ENCODE results near the gene TYRO3.
A peak's percentile ranks its signal among the peaks of the same experiment; 100 is the strongest.
"Not testable (repeated sequence)": the region's sequence is repeated elsewhere in the genome, so short reads cannot be mapped to it uniquely, and the experiment has no call there.

The TYRO3 gene

DNA sequence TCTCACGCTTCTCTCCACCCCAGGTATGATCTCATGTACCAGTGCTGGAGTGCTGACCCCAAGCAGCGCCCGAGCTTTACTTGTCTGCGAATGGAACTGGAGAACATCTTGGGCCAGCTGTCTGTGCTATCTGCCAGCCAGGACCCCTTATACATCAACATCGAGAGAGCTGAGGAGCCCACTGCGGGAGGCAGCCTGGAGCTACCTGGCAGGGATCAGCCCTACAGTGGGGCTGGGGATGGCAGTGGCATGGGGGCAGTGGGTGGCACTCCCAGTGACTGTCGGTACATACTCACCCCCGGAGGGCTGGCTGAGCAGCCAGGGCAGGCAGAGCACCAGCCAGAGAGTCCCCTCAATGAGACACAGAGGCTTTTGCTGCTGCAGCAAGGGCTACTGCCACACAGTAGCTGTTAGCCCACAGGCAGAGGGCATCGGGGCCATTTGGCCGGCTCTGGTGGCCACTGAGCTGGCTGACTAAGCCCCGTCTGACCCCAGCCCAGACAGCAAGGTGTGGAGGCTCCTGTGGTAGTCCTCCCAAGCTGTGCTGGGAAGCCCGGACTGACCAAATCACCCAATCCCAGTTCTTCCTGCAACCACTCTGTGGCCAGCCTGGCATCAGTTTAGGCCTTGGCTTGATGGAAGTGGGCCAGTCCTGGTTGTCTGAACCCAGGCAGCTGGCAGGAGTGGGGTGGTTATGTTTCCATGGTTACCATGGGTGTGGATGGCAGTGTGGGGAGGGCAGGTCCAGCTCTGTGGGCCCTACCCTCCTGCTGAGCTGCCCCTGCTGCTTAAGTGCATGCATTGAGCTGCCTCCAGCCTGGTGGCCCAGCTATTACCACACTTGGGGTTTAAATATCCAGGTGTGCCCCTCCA is 19.1 kb downstream of the TYRO3 start:
- DNase-seq: no peak

DNA sequence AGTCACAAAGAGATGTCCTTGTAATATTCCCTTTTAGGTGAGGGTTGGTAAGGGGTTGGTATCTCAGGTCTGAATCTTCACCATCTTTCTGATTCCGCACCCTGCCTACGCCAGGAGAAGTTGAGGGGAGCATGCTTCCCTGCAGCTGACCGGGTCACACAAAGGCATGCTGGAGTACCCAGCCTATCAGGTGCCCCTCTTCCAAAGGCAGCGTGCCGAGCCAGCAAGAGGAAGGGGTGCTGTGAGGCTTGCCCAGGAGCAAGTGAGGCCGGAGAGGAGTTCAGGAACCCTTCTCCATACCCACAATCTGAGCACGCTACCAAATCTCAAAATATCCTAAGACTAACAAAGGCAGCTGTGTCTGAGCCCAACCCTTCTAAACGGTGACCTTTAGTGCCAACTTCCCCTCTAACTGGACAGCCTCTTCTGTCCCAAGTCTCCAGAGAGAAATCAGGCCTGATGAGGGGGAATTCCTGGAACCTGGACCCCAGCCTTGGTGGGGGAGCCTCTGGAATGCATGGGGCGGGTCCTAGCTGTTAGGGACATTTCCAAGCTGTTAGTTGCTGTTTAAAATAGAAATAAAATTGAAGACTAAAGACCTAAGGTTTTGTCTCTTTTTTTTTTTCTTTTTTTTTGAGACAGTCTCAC is 19.8 kb downstream of the TYRO3 start:
- DNase-seq: no peak

DNA sequence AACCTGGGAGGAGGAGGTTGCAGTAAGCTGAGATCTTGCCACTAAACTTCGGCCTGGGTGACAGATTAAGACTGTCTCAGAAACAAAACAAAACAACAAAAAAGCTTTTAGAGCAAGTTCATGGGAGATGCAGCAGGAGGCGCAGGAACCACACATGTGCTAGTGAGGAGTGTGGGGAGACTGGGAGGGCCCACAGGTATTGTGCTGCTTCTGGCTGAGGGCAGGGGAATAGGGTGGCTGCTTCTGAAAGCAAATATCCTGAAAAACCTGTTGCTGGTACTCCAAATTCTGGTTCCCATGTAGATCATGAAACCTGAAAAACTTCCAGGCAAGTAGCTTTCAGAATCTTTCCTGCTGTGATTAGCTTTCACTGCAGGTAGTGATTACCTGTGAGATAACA is 22.1 kb downstream of the TYRO3 start:
- no peak for DNase-seq

GRCh38 chr15:41583795-41584194 is 24.8 kb downstream of the TYRO3 start:
- no peak for DNase-seq

- no peak for DNase-seq
Measured at GRCh38 chr15:41584636-41585126, 25.7 kb downstream of the TYRO3 start.

- peak; percentile 66 for DNase-seq
Measured at GRCh38 chr15:41585127-41586047, 26.4 kb downstream of the TYRO3 start.

GRCh38 chr15:41586531-41587282 is 27.7 kb downstream of the TYRO3 start:
- not testable (repeated sequence) for DNase-seq

DNA sequence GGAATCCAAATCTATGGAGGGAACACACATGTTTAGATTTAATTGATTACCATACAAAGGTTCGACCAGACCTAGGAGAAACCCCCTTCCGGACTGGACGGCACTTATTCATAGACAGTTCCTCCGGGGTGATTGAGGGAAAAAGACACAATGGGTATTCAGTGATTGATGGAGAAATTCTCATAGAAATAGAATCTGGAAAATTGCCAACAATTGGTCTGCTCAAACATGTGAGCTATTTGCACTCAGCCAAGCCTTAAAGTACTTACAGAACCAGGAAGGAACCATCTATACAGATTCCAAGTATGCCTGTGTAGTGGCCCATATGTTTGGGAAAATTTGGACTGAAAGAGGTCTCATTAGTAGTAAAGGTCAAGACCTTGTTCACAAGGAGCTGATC is 30.0 kb downstream of the TYRO3 start:
- DNase-seq: not testable (repeated sequence)

DNA sequence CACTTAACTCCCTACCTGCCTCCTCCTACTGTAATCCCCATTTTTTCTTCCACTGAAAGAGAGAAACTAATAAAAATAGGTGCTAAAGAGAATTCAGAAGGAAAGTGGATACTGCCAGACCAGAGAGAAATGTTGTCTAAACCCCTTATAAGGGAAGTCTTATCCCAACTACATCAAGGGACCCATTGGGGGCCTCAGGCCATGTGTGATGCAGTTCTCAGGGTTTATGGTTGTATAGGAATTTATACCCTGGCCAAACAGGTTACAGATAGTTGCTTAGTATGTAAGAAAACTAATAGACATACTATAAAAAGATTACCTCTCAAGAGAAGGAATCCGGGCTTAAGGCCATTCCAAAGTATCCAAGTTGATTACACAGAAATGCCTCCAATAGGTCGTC is 30.6 kb downstream of the TYRO3 start:
- DNase-seq: not testable (repeated sequence)

GRCh38 chr15:41591217-41591616 is 32.2 kb downstream of the TYRO3 start:
- not testable (repeated sequence) for DNase-seq

GRCh38 chr15:41592718-41593117 is 33.7 kb downstream of the TYRO3 start:
- DNase-seq: not testable (repeated sequence)

- no peak for DNase-seq
Measured at GRCh38 chr15:41594801-41595746, 36.1 kb downstream of the TYRO3 start.

GRCh38 chr15:41596972-41597371 is 38.0 kb downstream of the TYRO3 start:
- DNase-seq: no peak

GRCh38 chr15:41597787-41598186 is 38.8 kb downstream of the TYRO3 start:
- DNase-seq: no peak

DNA sequence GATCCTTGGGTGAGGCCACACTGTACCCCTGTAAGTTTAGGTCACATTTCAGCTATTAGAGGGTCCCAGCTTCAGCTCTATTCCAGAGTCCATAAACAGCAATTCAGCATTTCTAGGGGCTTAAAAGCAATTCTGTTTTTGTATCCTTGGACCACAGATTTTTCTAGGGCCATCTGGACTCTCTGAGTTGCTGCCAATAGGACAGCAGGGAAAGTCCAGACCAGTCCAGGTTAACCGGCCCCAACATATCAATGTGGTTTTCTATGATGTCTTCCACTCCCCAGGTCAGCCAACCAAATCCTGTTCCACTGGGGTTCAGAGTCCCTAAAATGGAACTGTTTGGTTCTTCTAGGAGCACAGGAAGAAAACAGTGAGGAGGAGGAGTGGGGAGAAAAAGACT is 40.0 kb downstream of the TYRO3 start:
- no peak for DNase-seq

GRCh38 chr15:41603411-41603935 is 44.5 kb downstream of the TYRO3 start:
- no peak for DNase-seq

GRCh38 chr15:41603941-41604911 is 45.2 kb downstream of the TYRO3 start:
- peak; percentile 87 for DNase-seq

DNA sequence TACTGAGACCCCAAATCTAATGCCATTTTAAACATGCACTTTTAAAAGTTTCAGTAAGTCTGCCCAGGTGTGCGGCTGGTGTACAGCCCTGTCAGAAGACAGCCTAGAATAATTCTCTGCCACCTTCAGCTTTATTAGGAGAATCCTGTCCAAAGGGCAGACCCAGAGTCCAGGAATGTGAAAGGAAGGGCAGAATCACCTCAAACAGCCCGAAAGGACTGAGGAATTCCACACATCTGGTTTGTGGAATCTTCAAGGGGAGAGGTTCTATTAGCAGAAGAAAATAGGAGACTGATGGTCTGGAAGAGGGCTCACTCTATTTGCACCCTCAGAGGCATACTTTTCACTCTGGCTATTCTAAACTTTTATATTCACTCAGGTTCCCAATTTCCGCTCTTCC is 46.6 kb downstream of the TYRO3 start:
- no peak for DNase-seq

- DNase-seq: peak; percentile 90
Measured at GRCh38 chr15:41606997-41607396, 48.0 kb downstream of the TYRO3 start.

DNA sequence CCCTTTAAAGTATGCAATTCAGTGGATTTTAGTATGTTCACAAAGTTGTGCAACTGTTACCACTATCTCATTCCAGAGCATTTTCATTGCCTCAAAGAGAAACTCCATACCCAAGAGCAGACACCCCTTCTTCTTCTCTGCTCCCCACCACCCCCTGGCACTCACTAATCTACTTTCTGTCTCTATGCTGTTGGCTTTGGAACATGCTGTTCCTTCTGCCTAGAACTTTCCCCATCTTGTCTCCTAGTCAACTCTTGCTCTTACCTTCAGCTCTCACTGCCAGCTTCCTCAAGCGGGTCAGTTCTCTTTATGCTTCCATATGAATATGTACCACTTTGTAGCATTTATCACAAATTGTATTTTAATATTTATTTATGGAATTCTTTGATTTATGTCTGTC is 50.1 kb downstream of the TYRO3 start:
- no peak for DNase-seq
